Measurements from ENCODE around the gene PAX8.

PAX8 gene

GRCh38 chr2:113166187-113166645 lies 112.5 kb downstream of the PAX8 start:
- no peak for DNase-seq (ENCODE audit: low read depth)
- H3K4me3 ChIP-seq (ENCODE audit: low read depth, low read length) = no peak overlapping the region
- TF ChIP-seq, protein P1, sequence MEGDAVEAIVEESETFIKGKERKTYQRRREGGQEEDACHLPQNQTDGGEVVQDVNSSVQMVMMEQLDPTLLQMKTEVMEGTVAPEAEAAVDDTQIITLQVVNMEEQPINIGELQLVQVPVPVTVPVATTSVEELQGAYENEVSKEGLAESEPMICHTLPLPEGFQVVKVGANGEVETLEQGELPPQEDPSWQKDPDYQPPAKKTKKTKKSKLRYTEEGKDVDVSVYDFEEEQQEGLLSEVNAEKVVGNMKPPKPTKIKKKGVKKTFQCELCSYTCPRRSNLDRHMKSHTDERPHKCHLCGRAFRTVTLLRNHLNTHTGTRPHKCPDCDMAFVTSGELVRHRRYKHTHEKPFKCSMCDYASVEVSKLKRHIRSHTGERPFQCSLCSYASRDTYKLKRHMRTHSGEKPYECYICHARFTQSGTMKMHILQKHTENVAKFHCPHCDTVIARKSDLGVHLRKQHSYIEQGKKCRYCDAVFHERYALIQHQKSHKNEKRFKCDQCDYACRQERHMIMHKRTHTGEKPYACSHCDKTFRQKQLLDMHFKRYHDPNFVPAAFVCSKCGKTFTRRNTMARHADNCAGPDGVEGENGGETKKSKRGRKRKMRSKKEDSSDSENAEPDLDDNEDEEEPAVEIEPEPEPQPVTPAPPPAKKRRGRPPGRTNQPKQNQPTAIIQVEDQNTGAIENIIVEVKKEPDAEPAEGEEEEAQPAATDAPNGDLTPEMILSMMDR (IDR thresholded peaks at IDR 0.05; ENCODE audit: low read depth, low read length, missing control alignments) = no peak
